Neural cell (in vitro differentiated cells): Measurements from ENCODE around the gene ARPIN. TPM values are rescaled to one million over a fixed set of nuclear protein-coding genes. Genes with fewer than 3 reads are reported as not detected.

Experiments
- H2AFZ ChIP-seq: fragments of 200-600, 300-800 bp; sonication (generic), shearing (Covaris generic); 2 replicates; pipeline ENCODE4 v1.6.0; 2014; ENCODE audit warnings: low read depth, mild to moderate bottlenecking, antibody characterized with exemption, low read length, moderate library complexity
- H3F3A ChIP-seq: fragments of 200-600 bp; shearing (Covaris generic); 2 replicates; pipeline ENCODE4 v1.6.1; 2016; ENCODE audit warnings: mild to moderate bottlenecking, moderate library complexity, mixed read lengths, antibody characterized with exemption, low read length; ENCODE audit not compliant: insufficient read depth, poor library complexity, severe bottlenecking
- H3K27ac ChIP-seq: fragments of 200-600, 300-800 bp; sonication (generic), shearing (Covaris generic); 2 replicates; pipeline ENCODE4 v1.5.1; 2014; ENCODE audit warnings: mild to moderate bottlenecking, low read length, moderate library complexity
- H3K27me3 ChIP-seq: fragments of 300-800, 200-600 bp; sonication (generic), shearing (Covaris generic); 2 replicates; pipeline ENCODE4 v1.6.0; 2014; ENCODE audit warnings: mild to moderate bottlenecking, low read depth, low read length, moderate library complexity; ENCODE audit not compliant: insufficient read depth
- H3K36me3 ChIP-seq: fragments of 300-800, 200-600 bp; sonication (generic), shearing (Covaris generic); 2 replicates; pipeline ENCODE4 v1.5.1; 2014; ENCODE audit warnings: mild to moderate bottlenecking, antibody characterized with exemption, low read length, moderate library complexity; ENCODE audit not compliant: insufficient read depth
- H3K4me2 ChIP-seq: fragments of 300-800, 200-600 bp; sonication (generic), shearing (Covaris generic); 2 replicates; pipeline ENCODE4 v1.6.0; 2014; ENCODE audit warnings: mild to moderate bottlenecking, low read length
- H3K4me3 ChIP-seq: fragments of 300-800, 200-600 bp; sonication (generic), shearing (Covaris generic); 2 replicates; pipeline ENCODE4 v1.5.1; 2014; ENCODE audit warnings: mild to moderate bottlenecking, low read length, moderate library complexity
- H3K79me2 ChIP-seq: fragments of 200-600 bp; shearing (Covaris generic); replicated peaks from 2 replicates; pipeline ENCODE4 v1.6.0; 2014; ENCODE audit warnings: mild to moderate bottlenecking, low read length, moderate library complexity; ENCODE audit not compliant: insufficient read depth
- H3K9ac ChIP-seq: fragments of 300-800, 200-600 bp; sonication (generic), shearing (Covaris generic); 2 replicates; pipeline ENCODE4 v1.6.1; 2016; ENCODE audit warnings: mild to moderate bottlenecking, low read length, mixed read lengths
- H3K9me2 ChIP-seq: fragments of 200-600 bp; shearing (Covaris generic); 2 replicates; pipeline ENCODE4 v1.6.1; 2016; ENCODE audit warnings: mild to moderate bottlenecking, low read length, mixed read lengths; ENCODE audit not compliant: insufficient read depth
- H3K9me3 ChIP-seq: fragments of 200-600, 300-800 bp; sonication (generic), shearing (Covaris generic); 2 replicates; pipeline ENCODE4 v1.6.1; 2016; ENCODE audit warnings: mild to moderate bottlenecking, mixed run types, low read length, moderate library complexity, mixed read lengths
- H4K20me1 ChIP-seq: fragments of 200-600 bp; shearing (Covaris generic); 2 replicates; pipeline ENCODE4 v1.6.1; 2016; ENCODE audit warnings: mild to moderate bottlenecking, mixed run types; ENCODE audit not compliant: insufficient read depth
- EP300 ChIP-seq: fragments of 450-650 bp; conservative IDR thresholded peaks from 2 replicates; pipeline ENCODE4 v1.6.1; 2014; ENCODE audit warnings: antibody characterized with exemption, mild to moderate bottlenecking, moderate library complexity; ENCODE audit not compliant: poor library complexity, severe bottlenecking
- EZH2 ChIP-seq: fragments of 200-600, 300-800 bp; shearing (Covaris generic), sonication (generic); IDR thresholded peaks from 2 replicates; pipeline ENCODE4 v1.6.1; 2014; ENCODE audit warnings: antibody characterized with exemption, low read length, borderline replicate concordance, mild to moderate bottlenecking; ENCODE audit not compliant: insufficient read depth, poor library complexity, severe bottlenecking
- MXI1 ChIP-seq: fragments of 450-650 bp; conservative IDR thresholded peaks from 2 replicates; pipeline ENCODE4 v1.6.1; 2014; ENCODE audit warnings: antibody characterized with exemption, mild to moderate bottlenecking; ENCODE audit not compliant: poor library complexity, severe bottlenecking
- POLR2AphosphoS5 ChIP-seq: IDR thresholded peaks from 2 replicates; pipeline ENCODE4 v1.6.1; 2012
- RAD21 ChIP-seq: fragments of 450-650 bp; conservative IDR thresholded peaks from 2 replicates; pipeline ENCODE4 v1.6.1; 2014; ENCODE audit warnings: antibody characterized with exemption, mild to moderate bottlenecking, moderate library complexity
- SMC3 ChIP-seq: fragments of 450-650 bp; conservative IDR thresholded peaks from 2 replicates; pipeline ENCODE4 v1.6.1; 2014; ENCODE audit warnings: antibody characterized with exemption, mild to moderate bottlenecking, moderate library complexity; ENCODE audit not compliant: poor library complexity
- TAF1 ChIP-seq: IDR thresholded peaks from 2 replicates; pipeline ENCODE4 v1.6.1; 2012; ENCODE audit warnings: low read depth
- polyA plus RNA-seq: library from polyadenylated mRNA; depleted of rRNA; stranded (reverse); fragments of >200 nt; gene quantifications from 2 replicates; pipeline ENCODE4 v1.2.3, GENCODE V29; 2014
- TF ChIP-seq, protein P1 (sequence below): fragments of 450-650 bp; IDR thresholded peaks from 2 replicates; pipeline ENCODE4 v1.5.1; 2014; ENCODE audit warnings: antibody characterized with exemption, mild to moderate bottlenecking, moderate library complexity; ENCODE audit not compliant: poor library complexity, severe bottlenecking
- TF ChIP-seq, protein P2 (sequence below): IDR thresholded peaks from 2 replicates; pipeline ENCODE4 v1.6.1; 2012; ENCODE audit warnings: borderline replicate concordance

ARPIN gene
- polyA plus RNA-seq, 1 donor from 2014 or later = 2.7 TPM

DNA sequence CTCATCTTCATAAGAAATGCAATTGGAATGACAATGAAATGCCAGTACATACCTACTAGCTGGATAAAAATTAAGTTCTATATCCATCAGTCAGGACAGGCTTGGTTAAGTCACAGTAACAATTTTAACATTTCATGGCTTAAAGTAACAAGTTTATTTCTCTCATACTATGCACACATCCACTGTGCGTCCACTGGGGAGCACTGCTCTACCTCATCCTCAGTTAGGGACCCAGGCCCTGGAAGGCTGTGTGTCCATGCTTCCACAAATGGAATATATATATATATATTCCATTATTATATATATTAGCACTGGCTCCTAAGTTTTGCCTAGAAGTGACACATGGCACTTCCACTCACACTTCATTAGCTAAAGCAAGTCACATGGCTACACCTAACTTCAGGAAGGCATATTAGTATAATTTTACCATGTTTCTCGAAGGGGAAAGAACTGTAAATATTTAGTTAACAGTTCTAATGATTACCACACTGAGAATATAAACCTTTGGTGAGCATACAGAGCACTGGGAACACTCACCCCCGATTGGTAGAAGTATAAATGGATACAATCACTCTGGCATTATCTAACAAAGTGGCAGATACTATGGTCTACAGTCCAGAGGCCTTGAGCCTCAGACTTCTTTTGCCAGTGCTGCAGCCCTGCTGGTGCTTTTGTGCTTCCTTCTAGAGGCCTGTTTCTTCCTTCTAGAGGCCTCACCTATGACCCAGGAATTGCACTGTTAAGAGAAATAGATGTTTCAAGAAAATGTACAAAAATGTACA lies 47.6 kb downstream of the ARPIN start:
- Histone ChIP-seq H3K36me3 (peaks cover 8% of the 10 kb centered on the region), H3K9me2 (no peaks in the 10 kb centered on the region), H3K27me3 (no peaks in the 10 kb centered on the region), H3K9ac (no peak overlapping the region), H3K9me3 (no peaks in the 10 kb centered on the region), H3K27ac (no peak overlapping the region), H2AFZ (no peak overlapping the region), H4K20me1 (no peaks in the 10 kb centered on the region), H3K4me2 (no peak overlapping the region), H3K4me3 (no peak overlapping the region), H3F3A (no peaks in the 10 kb centered on the region), H3K79me2 (no peaks in the 10 kb centered on the region)
- TF ChIP-seq, protein P1, sequence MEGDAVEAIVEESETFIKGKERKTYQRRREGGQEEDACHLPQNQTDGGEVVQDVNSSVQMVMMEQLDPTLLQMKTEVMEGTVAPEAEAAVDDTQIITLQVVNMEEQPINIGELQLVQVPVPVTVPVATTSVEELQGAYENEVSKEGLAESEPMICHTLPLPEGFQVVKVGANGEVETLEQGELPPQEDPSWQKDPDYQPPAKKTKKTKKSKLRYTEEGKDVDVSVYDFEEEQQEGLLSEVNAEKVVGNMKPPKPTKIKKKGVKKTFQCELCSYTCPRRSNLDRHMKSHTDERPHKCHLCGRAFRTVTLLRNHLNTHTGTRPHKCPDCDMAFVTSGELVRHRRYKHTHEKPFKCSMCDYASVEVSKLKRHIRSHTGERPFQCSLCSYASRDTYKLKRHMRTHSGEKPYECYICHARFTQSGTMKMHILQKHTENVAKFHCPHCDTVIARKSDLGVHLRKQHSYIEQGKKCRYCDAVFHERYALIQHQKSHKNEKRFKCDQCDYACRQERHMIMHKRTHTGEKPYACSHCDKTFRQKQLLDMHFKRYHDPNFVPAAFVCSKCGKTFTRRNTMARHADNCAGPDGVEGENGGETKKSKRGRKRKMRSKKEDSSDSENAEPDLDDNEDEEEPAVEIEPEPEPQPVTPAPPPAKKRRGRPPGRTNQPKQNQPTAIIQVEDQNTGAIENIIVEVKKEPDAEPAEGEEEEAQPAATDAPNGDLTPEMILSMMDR = no peak
- TF ChIP-seq MXI1 = no peak
- TF ChIP-seq POLR2AphosphoS5 = no peak
- TF ChIP-seq SMC3 = no peak
- no peak for TF ChIP-seq EZH2
- no peak for TF ChIP-seq RAD21
- no peak for TF ChIP-seq EP300
- TF ChIP-seq, protein P2, sequence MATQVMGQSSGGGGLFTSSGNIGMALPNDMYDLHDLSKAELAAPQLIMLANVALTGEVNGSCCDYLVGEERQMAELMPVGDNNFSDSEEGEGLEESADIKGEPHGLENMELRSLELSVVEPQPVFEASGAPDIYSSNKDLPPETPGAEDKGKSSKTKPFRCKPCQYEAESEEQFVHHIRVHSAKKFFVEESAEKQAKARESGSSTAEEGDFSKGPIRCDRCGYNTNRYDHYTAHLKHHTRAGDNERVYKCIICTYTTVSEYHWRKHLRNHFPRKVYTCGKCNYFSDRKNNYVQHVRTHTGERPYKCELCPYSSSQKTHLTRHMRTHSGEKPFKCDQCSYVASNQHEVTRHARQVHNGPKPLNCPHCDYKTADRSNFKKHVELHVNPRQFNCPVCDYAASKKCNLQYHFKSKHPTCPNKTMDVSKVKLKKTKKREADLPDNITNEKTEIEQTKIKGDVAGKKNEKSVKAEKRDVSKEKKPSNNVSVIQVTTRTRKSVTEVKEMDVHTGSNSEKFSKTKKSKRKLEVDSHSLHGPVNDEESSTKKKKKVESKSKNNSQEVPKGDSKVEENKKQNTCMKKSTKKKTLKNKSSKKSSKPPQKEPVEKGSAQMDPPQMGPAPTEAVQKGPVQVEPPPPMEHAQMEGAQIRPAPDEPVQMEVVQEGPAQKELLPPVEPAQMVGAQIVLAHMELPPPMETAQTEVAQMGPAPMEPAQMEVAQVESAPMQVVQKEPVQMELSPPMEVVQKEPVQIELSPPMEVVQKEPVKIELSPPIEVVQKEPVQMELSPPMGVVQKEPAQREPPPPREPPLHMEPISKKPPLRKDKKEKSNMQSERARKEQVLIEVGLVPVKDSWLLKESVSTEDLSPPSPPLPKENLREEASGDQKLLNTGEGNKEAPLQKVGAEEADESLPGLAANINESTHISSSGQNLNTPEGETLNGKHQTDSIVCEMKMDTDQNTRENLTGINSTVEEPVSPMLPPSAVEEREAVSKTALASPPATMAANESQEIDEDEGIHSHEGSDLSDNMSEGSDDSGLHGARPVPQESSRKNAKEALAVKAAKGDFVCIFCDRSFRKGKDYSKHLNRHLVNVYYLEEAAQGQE = no peak
- TF ChIP-seq TAF1 = no peak

DNA sequence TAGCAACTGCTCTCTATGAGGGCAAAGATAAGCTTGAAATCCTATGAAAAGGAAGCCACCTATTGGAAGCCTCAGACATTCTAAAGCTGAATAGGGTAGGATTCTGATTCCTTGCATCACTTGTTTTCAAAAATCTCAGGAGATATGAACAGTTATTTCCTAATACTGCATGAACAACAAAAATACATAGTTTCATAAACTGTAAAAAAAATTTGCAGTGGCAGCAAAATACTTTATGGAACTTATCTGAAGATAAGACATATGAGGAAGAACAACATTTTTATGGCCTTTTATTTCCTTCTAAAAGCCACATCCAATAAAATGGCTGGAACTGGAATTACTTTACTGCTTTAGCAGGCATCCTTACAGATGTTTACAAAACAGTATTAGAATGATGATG lies 48.8 kb downstream of the ARPIN start:
- H3F3A ChIP-seq = no peaks in the 10 kb centered on the region
- no peak overlapping the region for H3K4me2 ChIP-seq
- no peaks in the 10 kb centered on the region for H3K9me2 ChIP-seq
- H3K9me3 ChIP-seq = no peaks in the 10 kb centered on the region
- no peak overlapping the region for H3K9ac ChIP-seq
- no peaks in the 10 kb centered on the region for H4K20me1 ChIP-seq
- peaks cover 8% of the 10 kb centered on the region for H3K36me3 ChIP-seq
- H3K27me3 ChIP-seq = no peaks in the 10 kb centered on the region
- TF ChIP-seq EZH2 (no peak), POLR2AphosphoS5 (no peak), EP300 (no peak), TAF1 (no peak), RAD21 (no peak), SMC3 (no peak), MXI1 (no peak)
- TF ChIP-seq, protein P1 = no peak
- TF ChIP-seq, protein P2 = no peak
- no peaks in the 10 kb centered on the region for H3K79me2 ChIP-seq
- no peak overlapping the region for H3K27ac ChIP-seq
- no peak overlapping the region for H2AFZ ChIP-seq
- H3K4me3 ChIP-seq = no peak overlapping the region
